HG03196 (cell line): ENCODE data around the gene HNRNPC.
"Not testable (repeated sequence)": the region's sequence is repeated elsewhere in the genome, so short reads cannot be mapped to it uniquely, and the experiment has no call there.

ENCODE experiments used
- ATAC-seq: cut with Tn5 transposase; IDR thresholded peaks from one replicate; pipeline ENCODE4 v1.9.1; 2021; ENCODE audit not compliant: unreplicated experiment

The HNRNPC gene

GRCh38 chr14:21272661-21273060 lies 3.4 kb upstream of the HNRNPC start:
- ATAC-seq: not testable (repeated sequence)

- no peak for ATAC-seq
Measured at GRCh38 chr14:21268617-21269251, 508 bp downstream of the HNRNPC start.

- ATAC-seq: no peak
Measured at GRCh38 chr14:21267886-21268616, 1.2 kb downstream of the HNRNPC start.

GRCh38 chr14:21267431-21267845 lies 1.8 kb downstream of the HNRNPC start:
- no peak for ATAC-seq

GRCh38 chr14:21264025-21264801 lies 5.0 kb downstream of the HNRNPC start:
- peak; percentile 61 for ATAC-seq

- no peak for ATAC-seq
Measured at GRCh38 chr14:21263284-21264024, 5.8 kb downstream of the HNRNPC start.

- no peak for ATAC-seq
Measured at GRCh38 chr14:21262410-21262809, 6.8 kb downstream of the HNRNPC start.

- no peak for ATAC-seq
Measured at GRCh38 chr14:21261824-21262223, 7.4 kb downstream of the HNRNPC start.

- ATAC-seq: no peak
Measured at GRCh38 chr14:21258889-21259787, 10.1 kb downstream of the HNRNPC start.

- no peak for ATAC-seq
Measured at GRCh38 chr14:21258005-21258888, 11.0 kb downstream of the HNRNPC start.

GRCh38 chr14:21257394-21257909 lies 11.8 kb downstream of the HNRNPC start:
- no peak for ATAC-seq

GRCh38 chr14:21256539-21257393 lies 12.5 kb downstream of the HNRNPC start:
- ATAC-seq: no peak

GRCh38 chr14:21256102-21256447 lies 13.2 kb downstream of the HNRNPC start:
- ATAC-seq: not testable (repeated sequence)

GRCh38 chr14:21255385-21256101 lies 13.7 kb downstream of the HNRNPC start:
- no peak for ATAC-seq

GRCh38 chr14:21252149-21252548 lies 17.1 kb downstream of the HNRNPC start:
- ATAC-seq: no peak

- no peak for ATAC-seq
Measured at GRCh38 chr14:21251215-21251614, 18.0 kb downstream of the HNRNPC start.

GRCh38 chr14:21248739-21249411 lies 20.4 kb downstream of the HNRNPC start:
- no peak for ATAC-seq
